ENCODE measurements around the gene KRTAP19-1.

DNA sequence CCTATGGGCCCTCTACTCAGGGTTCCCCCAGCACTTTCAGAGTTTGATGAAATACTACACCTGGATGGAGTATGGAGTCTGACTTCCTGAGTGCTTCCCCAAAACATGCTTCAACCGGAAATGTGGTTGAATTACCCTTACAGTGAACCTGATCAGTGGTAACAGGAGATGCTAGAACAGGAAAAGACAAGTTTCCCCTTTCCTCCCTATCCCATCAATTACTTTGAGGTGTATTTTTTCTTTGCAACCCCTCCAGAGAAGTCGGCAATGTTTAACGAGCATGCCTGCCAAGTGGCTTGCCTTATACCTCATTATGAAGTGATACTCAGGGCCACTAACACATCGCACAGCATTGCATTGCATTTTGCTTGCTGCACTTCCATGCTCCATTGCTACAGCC, 33.1 kb downstream of the KRTAP19-1 start:
- TF ChIP-seq, protein P1, sequence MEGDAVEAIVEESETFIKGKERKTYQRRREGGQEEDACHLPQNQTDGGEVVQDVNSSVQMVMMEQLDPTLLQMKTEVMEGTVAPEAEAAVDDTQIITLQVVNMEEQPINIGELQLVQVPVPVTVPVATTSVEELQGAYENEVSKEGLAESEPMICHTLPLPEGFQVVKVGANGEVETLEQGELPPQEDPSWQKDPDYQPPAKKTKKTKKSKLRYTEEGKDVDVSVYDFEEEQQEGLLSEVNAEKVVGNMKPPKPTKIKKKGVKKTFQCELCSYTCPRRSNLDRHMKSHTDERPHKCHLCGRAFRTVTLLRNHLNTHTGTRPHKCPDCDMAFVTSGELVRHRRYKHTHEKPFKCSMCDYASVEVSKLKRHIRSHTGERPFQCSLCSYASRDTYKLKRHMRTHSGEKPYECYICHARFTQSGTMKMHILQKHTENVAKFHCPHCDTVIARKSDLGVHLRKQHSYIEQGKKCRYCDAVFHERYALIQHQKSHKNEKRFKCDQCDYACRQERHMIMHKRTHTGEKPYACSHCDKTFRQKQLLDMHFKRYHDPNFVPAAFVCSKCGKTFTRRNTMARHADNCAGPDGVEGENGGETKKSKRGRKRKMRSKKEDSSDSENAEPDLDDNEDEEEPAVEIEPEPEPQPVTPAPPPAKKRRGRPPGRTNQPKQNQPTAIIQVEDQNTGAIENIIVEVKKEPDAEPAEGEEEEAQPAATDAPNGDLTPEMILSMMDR (IDR thresholded peaks at IDR 0.05) = no peak
- no peak for TF ChIP-seq POLR2A (IDR thresholded peaks at IDR 0.05)
